Ascending aorta (tissue), 2 donors: Measurements from ENCODE around the gene HCN3. TPM values are rescaled to one million over a fixed set of nuclear protein-coding genes. Genes with fewer than 3 reads are reported as not detected.

ENCODE experiments used
- DNase-seq, 2 donors: peaks; one replicate each; pipeline ENCODE4 v3.0.0-alpha.2; 2019; ENCODE audit warnings: low spot score in 2 of 2
- H3K27ac ChIP-seq, 2 donors: fragments of 200-600 bp; sonication (generic); one replicate each; pipeline ENCODE4 v1.5.1; 2016 to 2017; ENCODE audit warnings: mild to moderate bottlenecking in 1 of 2
- H3K27me3 ChIP-seq: fragments of 200-600 bp; sonication (generic); one replicate; pipeline ENCODE4 v1.5.1; 2017
- H3K36me3 ChIP-seq, 2 donors: fragments of 200-600 bp; sonication (generic); one replicate each; pipeline ENCODE4 v1.5.1; 2016
- H3K4me1 ChIP-seq, 2 donors: fragments of 200-600 bp; sonication (generic); one replicate each; pipeline ENCODE4 v1.5.1; 2016 to 2017; ENCODE audit warnings: mild to moderate bottlenecking in 1 of 2
- H3K4me3 ChIP-seq, 2 donors: fragments of 200-600 bp; sonication (generic); one replicate each; pipeline ENCODE4 v1.5.1; 2016 to 2017; ENCODE audit warnings: mild to moderate bottlenecking in 1 of 2
- H3K9me3 ChIP-seq, 2 donors: fragments of 200-600 bp; sonication (generic); one replicate each; pipeline ENCODE4 v1.5.1; 2016
- intact Hi-C: fragments of 100-400 bp; cut with DNase I; formaldehyde crosslinking; loops from one replicate; pipeline ENCODE4 v1.15.1; 2023
- total RNA-seq: library from RNA; depleted of rRNA; stranded (reverse); fragments of >200 nt; gene quantifications from one replicate; pipeline ENCODE4 v1.1.0, GENCODE V29; 2016
- TF ChIP-seq, protein P1 (sequence below), 3 experiments: fragments of 200-600 bp in 2 of 3; fragments of 450-650 bp in 1 of 3; sonication (generic) in 2 of 3; IDR thresholded peaks; one replicate each; pipeline ENCODE4 v1.5.1; 2016 to 2019; ENCODE audit warnings: antibody characterized with exemption in 3 of 3, mild to moderate bottlenecking in 1 of 3, moderate library complexity in 1 of 3

HCN3 gene
- total RNA-seq, 1 donor from 2014 or later, result 2.6 TPM

DNA sequence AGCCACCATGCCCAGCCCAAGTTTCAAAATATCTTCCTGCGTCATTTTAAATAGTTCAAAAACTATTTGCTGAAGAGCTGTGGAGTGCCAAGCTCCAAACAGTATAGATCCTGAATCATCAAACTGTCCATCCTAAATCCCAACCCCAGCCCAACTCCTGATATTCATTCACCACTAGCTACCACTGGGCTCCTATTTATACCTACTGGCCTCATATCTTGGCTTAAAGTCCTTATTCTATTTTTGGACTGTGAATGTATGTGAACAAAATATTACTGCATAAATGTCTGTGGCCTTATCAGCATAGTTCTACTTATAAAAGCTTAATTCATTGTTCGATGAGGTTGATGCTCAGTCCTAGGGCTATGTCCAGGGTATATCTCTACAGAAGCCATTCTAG is 9.9 kb upstream of the HCN3 start:
- no peak for DNase-seq
- no peaks in the 10 kb centered on the region for H3K9me3 ChIP-seq
- peaks cover 60 to 84% of the 10 kb centered on the region in 2 donors for H3K36me3 ChIP-seq
- TF ChIP-seq, protein P1, sequence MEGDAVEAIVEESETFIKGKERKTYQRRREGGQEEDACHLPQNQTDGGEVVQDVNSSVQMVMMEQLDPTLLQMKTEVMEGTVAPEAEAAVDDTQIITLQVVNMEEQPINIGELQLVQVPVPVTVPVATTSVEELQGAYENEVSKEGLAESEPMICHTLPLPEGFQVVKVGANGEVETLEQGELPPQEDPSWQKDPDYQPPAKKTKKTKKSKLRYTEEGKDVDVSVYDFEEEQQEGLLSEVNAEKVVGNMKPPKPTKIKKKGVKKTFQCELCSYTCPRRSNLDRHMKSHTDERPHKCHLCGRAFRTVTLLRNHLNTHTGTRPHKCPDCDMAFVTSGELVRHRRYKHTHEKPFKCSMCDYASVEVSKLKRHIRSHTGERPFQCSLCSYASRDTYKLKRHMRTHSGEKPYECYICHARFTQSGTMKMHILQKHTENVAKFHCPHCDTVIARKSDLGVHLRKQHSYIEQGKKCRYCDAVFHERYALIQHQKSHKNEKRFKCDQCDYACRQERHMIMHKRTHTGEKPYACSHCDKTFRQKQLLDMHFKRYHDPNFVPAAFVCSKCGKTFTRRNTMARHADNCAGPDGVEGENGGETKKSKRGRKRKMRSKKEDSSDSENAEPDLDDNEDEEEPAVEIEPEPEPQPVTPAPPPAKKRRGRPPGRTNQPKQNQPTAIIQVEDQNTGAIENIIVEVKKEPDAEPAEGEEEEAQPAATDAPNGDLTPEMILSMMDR (IDR thresholded peaks at IDR 0.05), result no peak
- peaks cover 4 to 14% of the 10 kb centered on the region in 2 donors for H3K4me1 ChIP-seq
- H3K4me3 ChIP-seq, result no peak overlapping the region
- no peak overlapping the region for H3K27ac ChIP-seq
- no peaks in the 10 kb centered on the region for H3K27me3 ChIP-seq
- intact Hi-C loops, result no loop called here

- H3K27me3 ChIP-seq, result no peaks in the 10 kb centered on the region
- TF ChIP-seq, protein P1 (IDR thresholded peaks at IDR 0.05), result no peak
- H3K4me1 ChIP-seq, result peaks cover 5 to 10% of the 10 kb centered on the region in 2 donors
- no peaks in the 10 kb centered on the region for H3K9me3 ChIP-seq
- peaks cover 59 to 76% of the 10 kb centered on the region in 2 donors for H3K36me3 ChIP-seq
- no peak overlapping the region for H3K4me3 ChIP-seq
- no peak overlapping the region for H3K27ac ChIP-seq
- DNase-seq, result no peak
- intact Hi-C loops, result no loop called here
These were observed 8.6 kb upstream of the HCN3 start for GRCh38 chr1:155268630-155269029.

DNA sequence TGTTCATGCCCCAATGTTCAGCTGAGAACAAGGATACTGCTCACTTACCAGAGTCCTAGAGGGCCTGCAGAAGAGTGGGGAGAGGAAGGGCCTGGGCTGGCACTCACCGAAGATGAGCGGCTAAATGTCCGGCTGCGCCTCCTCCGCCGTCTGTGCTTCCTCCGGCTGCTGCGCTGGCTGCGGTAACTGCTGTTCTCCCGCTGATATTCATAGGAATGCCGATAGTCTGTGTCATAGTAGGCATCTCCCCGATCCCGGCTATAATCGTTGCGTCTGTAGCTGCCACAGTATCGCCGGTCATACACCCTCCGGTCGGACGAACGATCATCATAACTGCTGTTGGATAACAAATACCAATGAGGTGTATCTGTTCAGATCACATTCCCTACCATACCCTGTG is 7.9 kb upstream of the HCN3 start:
- Histone ChIP-seq H3K27me3 (no peaks in the 10 kb centered on the region), H3K36me3 (peaks cover 53 to 69% of the 10 kb centered on the region in 2 donors), H3K9me3 (no peaks in the 10 kb centered on the region), H3K4me3 (no peak overlapping the region), H3K27ac (no peak overlapping the region), H3K4me1 (peaks cover 5 to 13% of the 10 kb centered on the region in 2 donors)
- TF ChIP-seq, protein P1 (IDR thresholded peaks at IDR 0.05), result no peak
- DNase-seq, result no peak
- intact Hi-C loops, result no loop called here

DNA sequence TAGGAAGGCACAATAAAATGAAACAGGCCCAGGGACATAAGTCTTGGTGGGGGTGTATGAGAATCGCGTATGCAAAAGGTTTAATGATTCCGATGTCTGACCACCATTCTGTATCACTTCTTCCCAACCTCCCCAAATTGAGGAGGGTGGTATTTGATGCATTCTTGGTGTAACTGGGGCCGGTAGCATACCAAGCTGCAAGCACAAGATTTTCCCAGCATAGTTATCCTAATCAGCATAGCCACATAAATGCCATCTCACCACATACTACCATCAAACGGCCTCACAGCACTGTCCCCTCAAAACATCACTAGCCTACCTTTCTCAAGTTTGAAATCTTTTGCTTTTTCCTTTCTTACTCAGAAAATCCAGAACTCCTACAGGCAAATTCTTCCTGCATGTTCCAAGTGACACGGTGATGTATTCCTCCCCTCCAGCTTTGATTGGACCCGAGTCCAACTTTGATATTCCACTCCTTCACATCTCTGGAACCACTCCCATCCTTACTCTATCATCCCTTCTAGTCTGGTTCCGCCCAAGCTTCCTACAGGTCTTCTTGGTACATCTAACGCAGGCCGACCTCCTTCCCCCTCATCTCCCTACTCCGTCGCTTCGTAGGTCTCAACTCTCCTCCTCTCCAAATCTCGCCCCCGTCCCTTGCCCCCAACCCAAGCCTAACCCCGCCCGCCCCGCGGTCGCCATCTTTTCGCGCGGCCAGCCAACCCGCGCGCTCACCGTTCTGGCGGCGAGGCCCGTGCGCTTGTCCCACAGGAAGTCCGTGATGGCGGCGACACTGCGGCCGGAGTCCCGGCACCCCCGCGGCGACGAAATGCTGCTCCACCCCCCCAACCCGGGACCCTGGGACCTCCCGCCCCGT is 4.6 kb upstream of the HCN3 start:
- H3K27ac ChIP-seq, result peak overlapping the region; percentile 93 to 98
- TF ChIP-seq, protein P1 (IDR thresholded peaks at IDR 0.05), result no peak
- H3K9me3 ChIP-seq, result no peaks in the 10 kb centered on the region
- peaks cover 23 to 36% of the 10 kb centered on the region in 2 donors for H3K36me3 ChIP-seq
- peaks cover 10 to 20% of the 10 kb centered on the region in 2 donors for H3K4me1 ChIP-seq
- intact Hi-C loops, result loop anchor here (1.0 to 10.0 kb wide), 4 partner anchors 10 to 290 kb away; partner anchors contain the start of genes ASH1L and SCAMP3
- DNase-seq, result peak in 1 of 2 donors; percentile 86
- H3K4me3 ChIP-seq, result peak overlapping the region; percentile 78 to 97
- no peaks in the 10 kb centered on the region for H3K27me3 ChIP-seq

DNA sequence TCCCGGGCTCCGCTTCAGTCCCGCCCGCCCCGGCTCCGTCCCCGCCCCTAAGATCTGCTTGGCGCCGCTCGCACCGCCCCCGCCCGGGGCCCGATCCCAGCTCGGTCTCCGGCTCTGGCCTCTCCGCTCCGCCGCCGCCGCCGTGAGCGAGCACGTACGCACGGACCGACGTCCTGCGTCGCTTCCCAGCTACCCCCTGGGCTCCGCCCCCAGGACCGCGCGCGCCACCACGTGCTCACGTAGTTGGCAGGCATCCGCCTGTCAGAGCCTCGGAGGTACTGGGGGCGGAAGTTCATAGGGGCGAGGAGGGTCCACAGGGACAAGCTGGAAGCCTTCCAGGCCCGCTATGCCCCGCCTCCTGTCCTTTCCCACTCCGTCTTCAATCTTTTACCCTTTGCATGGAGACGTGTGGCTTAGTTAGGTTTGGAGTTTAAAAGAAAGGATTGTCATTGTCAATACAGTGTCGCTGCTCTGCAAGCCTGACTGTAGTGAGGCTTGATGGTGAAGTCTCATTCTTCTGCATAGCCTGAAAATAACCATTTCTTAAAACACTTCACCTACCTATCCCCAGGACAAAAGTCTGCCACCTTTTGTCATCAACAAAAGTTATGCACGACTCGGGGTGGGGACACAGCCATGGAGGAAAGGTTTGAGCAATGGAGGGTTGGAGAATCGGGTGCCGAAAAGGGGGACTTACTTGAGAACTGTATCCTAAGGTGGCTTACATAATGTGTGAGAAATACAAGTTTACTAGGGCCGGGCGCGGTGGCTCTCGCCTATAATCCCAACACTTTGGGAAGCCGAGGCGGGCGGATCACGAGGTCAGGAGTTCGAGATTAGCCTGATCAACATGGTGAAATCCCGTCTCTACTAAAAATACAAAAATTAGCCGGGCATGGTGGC is 3.7 kb upstream of the HCN3 start, which contains the start of gene CLK2:
TSS of gene CLK2 (minus strand) at position 162 of the 903 bp plus-strand sequence. CDS start 2,527 bp downstream, outside the sequence.
- peak; percentile 73 to 97 for DNase-seq
- Histone ChIP-seq H3K27me3 (no peaks in the 10 kb centered on the region), H3K4me1 (peaks cover 10 to 23% of the 10 kb centered on the region in 2 donors), H3K9me3 (no peaks in the 10 kb centered on the region), H3K27ac (peak within 1 kb of the TSS; percentile 93 to 98), H3K36me3 (peaks cover 14 to 27% of the 10 kb centered on the region in 2 donors), H3K4me3 (peak within 1 kb of the TSS; percentile 78 to 97)
- TF ChIP-seq, protein P1 (IDR thresholded peaks at IDR 0.05), result no peak
- intact Hi-C loops, result loop anchor here (1.0 to 10.0 kb wide), 4 partner anchors 11 to 289 kb away; partner anchors contain the start of genes ASH1L and SCAMP3
